NT2/D1 (cell line): Measurements from ENCODE around the gene OR9A2.

Experiments used
- DNase-seq: peaks from one replicate; pipeline ENCODE4 v3.0.0-alpha.2; 2011; ENCODE audit warnings: low read depth, low spot score
- H3K27me3 ChIP-seq: 2 replicates; pipeline ENCODE4 v1.6.0; 2011; ENCODE audit warnings: mild to moderate bottlenecking; ENCODE audit not compliant: insufficient read length, insufficient read depth
- H3K36me3 ChIP-seq: 2 replicates; pipeline ENCODE4 v1.6.1; 2011; ENCODE audit warnings: mild to moderate bottlenecking, low read length, mixed read lengths; ENCODE audit not compliant: insufficient read depth, insufficient read length
- H3K4me1 ChIP-seq: 2 replicates; pipeline ENCODE4 v1.5.1; 2011; ENCODE audit not compliant: insufficient read depth, insufficient read length
- H3K4me3 ChIP-seq: 2 replicates; pipeline ENCODE4 v1.5.1; 2011; ENCODE audit warnings: low read depth; ENCODE audit not compliant: insufficient read length
- H3K9ac ChIP-seq: 2 replicates; pipeline ENCODE4 v1.6.0; 2011; ENCODE audit warnings: low read depth; ENCODE audit not compliant: insufficient read length
- H3K9me3 ChIP-seq: 2 replicates; pipeline ENCODE4 v1.5.1; 2011; ENCODE audit warnings: mild to moderate bottlenecking, low read length; ENCODE audit not compliant: insufficient read depth
- SUZ12 ChIP-seq: IDR thresholded peaks from 2 replicates; pipeline ENCODE4 v1.6.1; 2011; ENCODE audit not compliant: insufficient read length, insufficient read depth; ENCODE audit errors: extremely low read depth
- YY1 ChIP-seq: IDR thresholded peaks from 2 replicates; pipeline ENCODE4 v1.6.1; 2011; ENCODE audit not compliant: insufficient read length, insufficient read depth
- ZNF274 ChIP-seq: IDR thresholded peaks from 2 replicates; pipeline ENCODE4 v1.6.1; 2011; ENCODE audit warnings: mild to moderate bottlenecking, low read depth, low read length

Gene OR9A2

DNA sequence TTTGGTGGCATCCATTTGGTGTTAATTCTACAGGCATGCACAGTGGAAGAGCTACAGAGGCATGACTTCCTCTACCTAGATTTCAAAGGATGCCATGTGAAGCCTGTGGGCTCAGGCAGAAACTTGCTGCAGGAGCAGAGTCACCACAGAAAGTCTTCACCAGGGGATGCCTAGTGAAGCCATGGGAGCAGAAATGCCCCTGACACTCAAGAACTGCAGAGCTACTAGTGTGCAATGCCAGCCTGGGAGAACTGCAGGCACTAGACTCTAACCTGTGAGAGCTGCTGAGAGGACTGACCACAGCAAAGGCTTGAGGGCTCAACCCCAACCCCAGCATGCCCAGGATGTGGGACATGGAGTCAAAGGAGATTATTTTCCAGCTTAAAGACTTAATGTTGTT is 3.9 kb downstream of the OR9A2 start:
- TF ChIP-seq ZNF274 (no peak), YY1 (no peak), SUZ12 (no peak)
- no peaks in the 10 kb centered on the region for H3K27me3 ChIP-seq
- H3K9me3 ChIP-seq, result no peaks in the 10 kb centered on the region
- no peak overlapping the region for H3K4me3 ChIP-seq
- no peak for DNase-seq
- no peaks in the 10 kb centered on the region for H3K36me3 ChIP-seq
- no peak overlapping the region for H3K9ac ChIP-seq
- no peaks in the 10 kb centered on the region for H3K4me1 ChIP-seq

DNA sequence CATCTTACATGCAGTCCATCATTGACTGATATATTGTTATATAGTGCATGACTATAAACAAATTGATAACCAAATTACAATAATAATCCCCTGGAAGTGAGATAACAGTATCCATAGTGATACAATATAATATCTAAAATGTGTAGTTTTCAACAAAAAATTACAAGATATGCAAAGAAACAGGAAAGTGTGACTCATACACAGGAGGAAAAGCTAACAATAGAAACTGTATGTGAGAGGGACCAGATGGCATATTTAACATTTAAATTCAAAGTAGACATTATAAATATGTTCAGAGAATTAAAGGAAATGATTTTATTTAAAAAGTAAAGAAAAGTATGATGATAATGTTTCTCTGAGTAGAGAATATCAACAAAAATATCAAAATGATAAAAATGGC is 8.0 kb downstream of the OR9A2 start:
- TF ChIP-seq SUZ12, result no peak
- TF ChIP-seq YY1, result no peak
- TF ChIP-seq ZNF274, result no peak
- Histone ChIP-seq H3K9ac (no peak overlapping the region), H3K9me3 (no peaks in the 10 kb centered on the region), H3K27me3 (no peaks in the 10 kb centered on the region), H3K36me3 (no peaks in the 10 kb centered on the region), H3K4me3 (no peak overlapping the region), H3K4me1 (no peaks in the 10 kb centered on the region)
- no peak for DNase-seq

DNA sequence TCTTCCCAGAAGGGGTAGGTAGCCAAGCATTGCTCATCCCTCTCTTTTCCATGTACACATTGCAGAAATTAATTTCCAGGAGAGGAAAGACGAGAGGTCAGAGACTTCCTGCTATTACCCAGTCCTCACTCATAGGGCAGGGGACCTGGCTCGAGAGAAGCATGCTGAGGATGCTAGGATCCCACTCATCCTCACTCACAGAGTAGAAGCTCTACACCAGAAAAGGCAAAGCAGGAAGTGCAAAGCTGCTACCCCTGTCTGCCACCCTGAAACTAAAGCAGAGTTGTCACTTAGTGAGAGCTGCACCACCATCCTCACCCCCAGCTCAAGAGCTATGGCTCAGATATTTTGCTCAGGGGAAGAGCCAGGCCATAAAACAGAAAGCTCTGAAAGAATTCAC is 9.9 kb downstream of the OR9A2 start:
- H3K4me3 ChIP-seq, result no peak overlapping the region
- H3K36me3 ChIP-seq, result no peaks in the 10 kb centered on the region
- no peak for DNase-seq
- no peak for TF ChIP-seq YY1
- TF ChIP-seq ZNF274, result no peak
- no peak for TF ChIP-seq SUZ12
- H3K9ac ChIP-seq, result no peak overlapping the region
- no peaks in the 10 kb centered on the region for H3K27me3 ChIP-seq
- H3K4me1 ChIP-seq, result no peaks in the 10 kb centered on the region
- no peaks in the 10 kb centered on the region for H3K9me3 ChIP-seq

DNA sequence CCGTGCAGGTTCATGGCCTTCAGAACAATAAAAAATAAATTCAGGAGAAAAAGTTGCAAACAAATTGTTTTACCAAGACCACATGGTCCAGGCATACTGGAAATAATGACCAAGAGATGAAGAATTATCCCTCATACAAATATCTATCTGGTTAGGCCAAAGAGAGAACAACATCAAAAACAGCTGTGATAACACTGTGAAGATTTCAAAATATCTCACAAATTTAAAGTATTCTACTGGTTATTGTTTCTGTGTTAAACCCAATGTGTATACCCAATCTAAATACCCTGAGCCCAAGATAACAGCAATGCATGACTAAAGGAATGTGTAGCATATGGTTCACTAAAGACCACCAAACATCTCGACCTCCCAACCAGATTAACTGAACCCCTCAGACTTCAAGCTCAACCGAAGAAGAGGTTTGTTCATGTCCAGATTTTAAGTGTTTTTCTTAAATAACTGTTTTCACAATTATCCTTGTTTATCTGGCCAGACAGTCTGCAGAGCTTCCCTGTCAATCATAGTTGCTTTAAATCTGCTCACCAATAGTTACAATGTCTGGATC is 10.9 kb downstream of the OR9A2 start:
- TF ChIP-seq SUZ12, result no peak
- no peak for TF ChIP-seq YY1
- TF ChIP-seq ZNF274, result no peak
- no peaks in the 10 kb centered on the region for H3K9me3 ChIP-seq
- no peaks in the 10 kb centered on the region for H3K27me3 ChIP-seq
- no peak overlapping the region for H3K4me3 ChIP-seq
- no peak for DNase-seq
- no peak overlapping the region for H3K9ac ChIP-seq
- H3K4me1 ChIP-seq, result no peaks in the 10 kb centered on the region
- H3K36me3 ChIP-seq, result no peaks in the 10 kb centered on the region

DNA sequence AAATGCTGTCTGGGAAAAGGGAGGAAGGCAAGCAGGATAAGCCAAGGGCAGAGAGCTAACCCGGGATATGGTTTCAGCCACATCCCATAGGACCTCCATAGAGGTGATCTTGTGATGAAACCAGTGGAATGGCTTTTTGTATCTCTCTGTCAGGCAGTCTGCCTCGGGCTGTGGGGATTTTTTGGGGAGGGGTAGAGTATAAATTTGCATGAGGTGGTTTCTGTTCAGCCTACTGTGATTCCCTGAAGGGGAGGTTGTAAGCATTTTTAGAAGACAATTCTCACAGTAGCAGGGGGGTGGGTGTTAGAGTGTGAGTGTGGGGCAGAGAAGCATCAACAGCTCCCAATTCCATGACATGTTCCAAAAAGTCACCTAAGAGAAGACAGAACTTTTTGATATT is 11.8 kb downstream of the OR9A2 start:
- H3K9ac ChIP-seq, result no peak overlapping the region
- TF ChIP-seq SUZ12 (no peak), YY1 (no peak), ZNF274 (no peak)
- no peak overlapping the region for H3K4me3 ChIP-seq
- H3K27me3 ChIP-seq, result no peaks in the 10 kb centered on the region
- no peak for DNase-seq
- no peaks in the 10 kb centered on the region for H3K9me3 ChIP-seq
- no peaks in the 10 kb centered on the region for H3K4me1 ChIP-seq
- no peaks in the 10 kb centered on the region for H3K36me3 ChIP-seq

DNA sequence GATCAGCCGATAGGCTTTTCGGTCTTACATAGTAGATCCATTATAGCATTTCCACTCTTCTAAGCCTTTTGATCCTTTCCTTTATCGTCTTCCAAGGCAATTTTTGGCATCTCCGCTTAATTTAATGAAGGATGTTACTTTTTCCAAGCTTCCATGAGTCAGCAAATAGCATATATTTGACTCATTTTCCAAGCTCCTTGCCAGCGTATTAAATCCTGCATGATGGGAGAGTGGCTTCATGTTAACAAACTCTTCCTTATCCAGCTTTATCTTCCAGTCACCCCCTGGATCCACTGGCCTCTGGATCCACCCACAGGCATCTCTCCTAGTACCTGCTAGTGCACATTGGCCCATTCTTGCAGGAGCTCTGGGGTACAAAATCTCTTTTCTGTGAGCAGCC is 13.0 kb downstream of the OR9A2 start:
- H3K4me1 ChIP-seq, result no peaks in the 10 kb centered on the region
- H3K9me3 ChIP-seq, result no peaks in the 10 kb centered on the region
- no peaks in the 10 kb centered on the region for H3K27me3 ChIP-seq
- no peak for DNase-seq
- no peak overlapping the region for H3K9ac ChIP-seq
- TF ChIP-seq YY1 (no peak), ZNF274 (no peak), SUZ12 (no peak)
- no peak overlapping the region for H3K4me3 ChIP-seq
- no peaks in the 10 kb centered on the region for H3K36me3 ChIP-seq

DNA sequence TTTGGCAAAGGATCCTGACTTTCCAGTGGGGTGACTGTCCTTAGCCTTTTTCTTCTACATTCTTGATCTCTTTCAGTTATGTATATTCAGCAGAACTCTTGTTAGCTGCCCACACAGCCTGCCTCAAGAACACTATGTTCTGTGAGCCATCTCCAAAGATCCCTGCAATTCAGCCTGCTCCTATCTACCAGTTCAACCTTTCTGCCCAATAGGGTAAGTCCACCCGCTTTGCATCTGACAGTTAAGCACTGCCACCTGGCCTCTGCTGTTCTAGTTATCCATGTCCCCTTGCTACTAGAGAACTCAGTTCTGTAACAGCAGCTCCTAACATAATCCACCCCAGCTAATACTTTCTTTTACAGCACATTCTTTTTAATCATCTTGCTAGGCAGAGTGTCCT is 13.5 kb downstream of the OR9A2 start:
- Histone ChIP-seq H3K9ac (no peak overlapping the region), H3K4me1 (no peaks in the 10 kb centered on the region), H3K4me3 (no peak overlapping the region), H3K27me3 (no peaks in the 10 kb centered on the region), H3K36me3 (no peaks in the 10 kb centered on the region), H3K9me3 (no peaks in the 10 kb centered on the region)
- no peak for TF ChIP-seq ZNF274
- TF ChIP-seq SUZ12, result no peak
- TF ChIP-seq YY1, result no peak
- no peak for DNase-seq

DNA sequence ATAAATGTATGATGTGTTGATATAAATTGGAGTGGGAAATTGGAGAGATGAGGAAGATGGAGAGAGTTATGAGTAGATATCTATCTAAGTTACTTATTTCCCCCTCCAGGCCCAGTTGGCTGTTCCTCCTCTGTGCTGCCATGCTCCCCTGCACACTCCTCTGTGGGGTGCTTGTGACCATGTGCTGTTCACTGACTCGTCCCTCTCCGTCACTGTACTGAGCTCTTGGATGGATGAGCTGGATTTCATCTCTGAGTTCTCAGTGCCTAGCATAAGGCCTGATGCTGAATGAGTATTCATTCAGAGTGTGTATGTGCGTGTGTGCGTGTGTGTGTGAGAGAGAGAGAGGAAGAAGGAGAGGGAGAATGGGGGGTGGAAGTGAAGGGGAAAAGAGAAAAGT is 14.5 kb downstream of the OR9A2 start:
- H3K9me3 ChIP-seq, result no peaks in the 10 kb centered on the region
- H3K27me3 ChIP-seq, result no peaks in the 10 kb centered on the region
- H3K4me3 ChIP-seq, result no peak overlapping the region
- TF ChIP-seq ZNF274 (no peak), YY1 (no peak), SUZ12 (no peak)
- no peak for DNase-seq
- no peak overlapping the region for H3K9ac ChIP-seq
- H3K4me1 ChIP-seq, result no peaks in the 10 kb centered on the region
- no peaks in the 10 kb centered on the region for H3K36me3 ChIP-seq
